ENCODE results near the gene U2AF2. TPM values are rescaled to one million over a fixed set of nuclear protein-coding genes. Genes with fewer than 3 reads are reported as not detected.

U2AF2 gene
- total RNA-seq, 1 donor from 2014 or later, result 145 TPM

- H3K9me3 ChIP-seq, result no peaks in the 10 kb centered on the region
- H3K27ac ChIP-seq, result no peak overlapping the region
- DNase-seq (ENCODE audit: extremely low spot score in 2 of 2), result no peak
- peak overlapping the region; percentile 69 to 96 for H3K4me3 ChIP-seq
- no peak for TF ChIP-seq POLR2AphosphoS5 (IDR thresholded peaks at IDR 0.05; ENCODE audit: insufficient read depth in 1 of 2, low read depth in 1 of 2)
- TF ChIP-seq CTCF (IDR thresholded peaks at IDR 0.05), result no peak
- TF ChIP-seq POLR2A (IDR thresholded peaks at IDR 0.05), result no peak
- peaks cover 63% of the 10 kb centered on the region for H3K4me1 ChIP-seq
- H3K36me3 ChIP-seq, result peaks cover 0 to 26% of the 10 kb centered on the region in 2 donors
- intact Hi-C loops (cut with DNase I), result no loop called here
- H3K27me3 ChIP-seq, result no peaks in the 10 kb centered on the region
Observed at GRCh38 chr19:55656988-55657747, 2.3 kb downstream of the U2AF2 start.

GRCh38 chr19:55658846-55659459 lies 4.1 kb downstream of the U2AF2 start:
- no peak for TF ChIP-seq POLR2A (IDR thresholded peaks at IDR 0.05)
- H3K4me3 ChIP-seq, result no peak overlapping the region
- peaks cover 55% of the 10 kb centered on the region for H3K4me1 ChIP-seq
- H3K27me3 ChIP-seq, result no peaks in the 10 kb centered on the region
- intact Hi-C loops (cut with DNase I), result no loop called here
- H3K36me3 ChIP-seq, result peaks cover 0 to 44% of the 10 kb centered on the region in 2 donors
- no peaks in the 10 kb centered on the region for H3K9me3 ChIP-seq
- no peak for DNase-seq (ENCODE audit: extremely low spot score in 2 of 2)
- no peak overlapping the region for H3K27ac ChIP-seq

GRCh38 chr19:55659822-55660221 lies 5.0 kb downstream of the U2AF2 start:
- intact Hi-C loops (cut with DNase I), result loop anchor here (10.0 kb wide), 1 partner anchor 545 kb away; the partner anchor contains the start of gene PPP1R12C
- H3K4me1 ChIP-seq, result peaks cover 55% of the 10 kb centered on the region
- H3K9me3 ChIP-seq, result no peaks in the 10 kb centered on the region
- peaks cover 0 to 52% of the 10 kb centered on the region in 2 donors for H3K36me3 ChIP-seq
- TF ChIP-seq CTCF (IDR thresholded peaks at IDR 0.05) (no peak), POLR2A (IDR thresholded peaks at IDR 0.05) (no peak), POLR2AphosphoS5 (IDR thresholded peaks at IDR 0.05; ENCODE audit: insufficient read depth in 1 of 2, low read depth in 1 of 2) (no peak)
- DNase-seq (ENCODE audit: extremely low spot score in 2 of 2), result no peak
- H3K27ac ChIP-seq, result no peak overlapping the region
- no peaks in the 10 kb centered on the region for H3K27me3 ChIP-seq
- H3K4me3 ChIP-seq, result no peak overlapping the region

GRCh38 chr19:55660404-55660803 lies 5.6 kb downstream of the U2AF2 start:
- no peak for DNase-seq (ENCODE audit: extremely low spot score in 2 of 2)
- peaks cover 55% of the 10 kb centered on the region for H3K4me1 ChIP-seq
- TF ChIP-seq POLR2AphosphoS5 (IDR thresholded peaks at IDR 0.05; ENCODE audit: insufficient read depth in 1 of 2, low read depth in 1 of 2) (no peak), CTCF (IDR thresholded peaks at IDR 0.05) (no peak), POLR2A (IDR thresholded peaks at IDR 0.05) (no peak)
- H3K4me3 ChIP-seq, result no peak overlapping the region
- H3K27me3 ChIP-seq, result no peaks in the 10 kb centered on the region
- intact Hi-C loops (cut with DNase I), result loop anchor here (10.0 kb wide), 1 partner anchor 546 kb away; the partner anchor contains the start of gene PPP1R12C
- no peaks in the 10 kb centered on the region for H3K9me3 ChIP-seq
- H3K27ac ChIP-seq, result no peak overlapping the region
- H3K36me3 ChIP-seq, result peaks cover 0 to 55% of the 10 kb centered on the region in 2 donors

- no peak for DNase-seq (ENCODE audit: extremely low spot score in 2 of 2)
- Histone ChIP-seq H3K36me3 (peaks cover 0 to 60% of the 10 kb centered on the region in 2 donors), H3K9me3 (no peaks in the 10 kb centered on the region), H3K4me1 (peaks cover 50% of the 10 kb centered on the region), H3K4me3 (no peak overlapping the region), H3K27me3 (no peaks in the 10 kb centered on the region), H3K27ac (no peak overlapping the region)
- TF ChIP-seq POLR2AphosphoS5 (IDR thresholded peaks at IDR 0.05; ENCODE audit: insufficient read depth in 1 of 2, low read depth in 1 of 2) (no peak), POLR2A (IDR thresholded peaks at IDR 0.05) (no peak)
- intact Hi-C loops (cut with DNase I), result loop anchor here (10.0 kb wide), 1 partner anchor 546 kb away; the partner anchor contains the start of gene PPP1R12C
Observed at GRCh38 chr19:55660991-55661390, 6.2 kb downstream of the U2AF2 start.

Data from vagina (tissue), 2 donors.